Coronary artery (tissue), 2 donors: ENCODE results near the gene MEIS2.

Experiments
- DNase-seq: peaks from one replicate; pipeline ENCODE4 v3.0.0-alpha.2; 2017; ENCODE audit warnings: low spot score
- H3K27ac ChIP-seq, 2 donors: fragments of 200-600 bp; sonication (generic); one replicate each; pipeline ENCODE4 v1.5.1; 2016 to 2019
- H3K4me3 ChIP-seq: fragments of 200-600 bp; sonication (generic); 2 replicates; pipeline ENCODE4 v1.5.1; 2016; ENCODE audit warnings: mild to moderate bottlenecking, moderate library complexity
- TF ChIP-seq, protein P1 (sequence below): fragments of 200-600 bp; sonication (generic); IDR thresholded peaks from one replicate; pipeline ENCODE4 v1.5.1; 2019; ENCODE audit warnings: antibody characterized with exemption

The MEIS2 gene

DNA sequence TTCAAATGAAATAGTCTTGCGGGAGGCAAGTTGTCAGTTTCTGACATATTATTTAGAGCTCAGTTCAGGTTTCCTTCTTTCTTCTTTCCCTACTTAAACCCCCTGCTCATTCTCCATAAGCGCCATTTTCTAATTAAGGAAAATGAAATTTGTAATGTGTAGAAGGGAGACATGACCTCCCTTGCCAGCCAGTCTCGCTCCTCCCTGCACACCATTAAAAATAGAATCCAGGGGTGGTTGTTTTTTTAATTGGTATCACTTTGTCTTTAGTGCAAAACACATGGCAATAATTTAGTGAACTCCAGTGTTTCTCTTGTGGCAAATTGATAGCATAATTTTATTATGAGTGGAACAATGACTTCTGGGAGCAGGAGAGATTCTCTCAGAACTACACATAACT is 160.1 kb downstream of the MEIS2 start:
- Histone ChIP-seq H3K4me3 (no peak overlapping the region), H3K27ac (no peak overlapping the region)
- TF ChIP-seq, protein P1, sequence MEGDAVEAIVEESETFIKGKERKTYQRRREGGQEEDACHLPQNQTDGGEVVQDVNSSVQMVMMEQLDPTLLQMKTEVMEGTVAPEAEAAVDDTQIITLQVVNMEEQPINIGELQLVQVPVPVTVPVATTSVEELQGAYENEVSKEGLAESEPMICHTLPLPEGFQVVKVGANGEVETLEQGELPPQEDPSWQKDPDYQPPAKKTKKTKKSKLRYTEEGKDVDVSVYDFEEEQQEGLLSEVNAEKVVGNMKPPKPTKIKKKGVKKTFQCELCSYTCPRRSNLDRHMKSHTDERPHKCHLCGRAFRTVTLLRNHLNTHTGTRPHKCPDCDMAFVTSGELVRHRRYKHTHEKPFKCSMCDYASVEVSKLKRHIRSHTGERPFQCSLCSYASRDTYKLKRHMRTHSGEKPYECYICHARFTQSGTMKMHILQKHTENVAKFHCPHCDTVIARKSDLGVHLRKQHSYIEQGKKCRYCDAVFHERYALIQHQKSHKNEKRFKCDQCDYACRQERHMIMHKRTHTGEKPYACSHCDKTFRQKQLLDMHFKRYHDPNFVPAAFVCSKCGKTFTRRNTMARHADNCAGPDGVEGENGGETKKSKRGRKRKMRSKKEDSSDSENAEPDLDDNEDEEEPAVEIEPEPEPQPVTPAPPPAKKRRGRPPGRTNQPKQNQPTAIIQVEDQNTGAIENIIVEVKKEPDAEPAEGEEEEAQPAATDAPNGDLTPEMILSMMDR: no peak
- no peak for DNase-seq

DNA sequence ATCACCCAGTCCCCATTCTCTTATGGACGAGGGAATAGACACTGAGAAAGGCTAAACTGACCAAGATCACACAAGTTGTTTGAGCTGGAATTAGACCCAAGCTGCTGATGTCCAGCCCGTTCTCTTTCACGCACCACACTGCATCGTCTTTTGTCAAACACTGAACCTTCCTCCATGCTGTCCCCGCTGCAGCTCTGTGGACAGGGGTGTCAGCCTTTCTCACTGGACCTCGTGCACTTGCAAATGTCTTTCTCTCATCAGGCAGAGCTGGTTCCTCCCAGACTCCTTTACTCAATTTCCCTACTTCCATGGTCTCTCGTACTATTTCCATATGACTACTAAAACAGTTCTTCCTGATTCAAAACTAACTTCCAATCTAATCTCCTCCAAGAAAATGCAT is 161.6 kb downstream of the MEIS2 start:
- no peak for DNase-seq
- TF ChIP-seq, protein P1: no peak
- Histone ChIP-seq H3K27ac (no peak overlapping the region), H3K4me3 (no peak overlapping the region)

DNA sequence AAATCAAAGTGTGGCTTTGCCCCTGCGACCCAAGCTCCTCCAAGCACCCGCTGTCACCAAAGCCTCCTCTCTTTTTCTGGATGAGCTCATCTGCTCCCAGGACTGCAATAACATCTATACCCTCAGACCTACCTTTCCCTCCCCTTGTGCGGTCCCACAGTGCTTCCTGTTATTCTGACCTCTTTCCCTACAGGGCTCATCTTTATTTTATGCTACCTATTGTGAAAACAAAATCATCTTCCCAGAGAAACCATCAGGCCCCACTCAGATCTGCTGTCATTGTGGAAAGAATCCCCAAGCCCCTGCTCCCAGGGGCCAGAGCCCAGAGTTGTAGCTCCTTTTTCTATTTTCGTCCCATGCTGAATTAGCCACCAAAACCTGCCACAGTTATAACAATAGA is 162.2 kb downstream of the MEIS2 start:
- no peak overlapping the region for H3K4me3 ChIP-seq
- TF ChIP-seq, protein P1: no peak
- H3K27ac ChIP-seq: no peak overlapping the region
- DNase-seq: no peak

DNA sequence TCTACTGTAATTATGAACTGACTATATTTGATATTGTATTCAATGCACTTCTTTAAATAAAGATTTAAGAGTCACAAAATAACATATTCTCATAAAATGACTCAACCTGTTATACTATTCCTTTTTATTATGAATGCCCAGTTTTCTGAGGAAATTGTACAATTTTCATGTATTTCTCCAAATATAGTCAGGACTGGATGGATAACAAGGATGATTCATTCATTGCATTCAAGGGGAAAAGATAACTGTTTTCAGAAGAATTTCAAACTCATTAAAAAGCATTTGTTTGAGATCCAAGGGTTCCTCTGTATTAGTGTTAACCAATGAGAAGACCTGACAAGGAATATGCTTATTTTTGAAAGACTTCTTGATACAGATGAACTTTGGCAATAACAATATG is 163.7 kb downstream of the MEIS2 start:
- Histone ChIP-seq H3K27ac (peak overlapping the region in 1 of 2 donors; percentile 19), H3K4me3 (no peak overlapping the region)
- DNase-seq: no peak
- TF ChIP-seq, protein P1: no peak

DNA sequence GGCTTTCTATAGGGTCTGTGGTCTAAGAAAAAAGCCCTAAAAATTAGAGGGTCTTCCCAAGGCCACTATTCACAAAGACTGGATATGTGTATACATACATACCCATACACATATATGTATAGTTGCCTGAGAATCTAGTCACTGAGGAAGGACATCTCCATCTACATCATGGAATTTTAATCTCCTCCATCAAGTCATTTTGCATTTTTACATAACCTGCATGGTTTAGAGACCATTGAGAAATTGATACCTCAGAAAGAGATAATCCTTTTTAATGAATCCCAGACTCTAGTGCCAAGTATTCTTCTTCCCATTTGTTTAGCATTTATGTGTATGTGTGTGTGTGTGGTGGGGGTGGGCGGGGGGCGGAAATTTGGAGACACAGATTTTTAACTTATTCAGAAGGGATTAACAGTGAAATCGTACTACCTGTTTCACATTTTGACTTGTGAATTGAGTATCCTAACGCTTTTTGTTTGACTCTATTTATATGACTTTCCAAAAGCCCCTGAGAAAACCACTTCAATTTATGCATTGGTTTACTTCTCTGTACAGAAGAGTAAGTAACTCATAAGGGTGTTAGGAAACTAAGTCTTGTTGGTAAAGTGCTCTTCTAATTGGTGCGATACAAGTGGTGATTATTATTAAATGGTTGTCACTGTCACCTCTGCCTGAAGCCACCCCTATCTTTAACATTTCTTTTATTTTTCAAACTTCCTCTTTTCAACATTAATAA is 166.9 kb downstream of the MEIS2 start:
- no peak overlapping the region for H3K4me3 ChIP-seq
- no peak for DNase-seq
- H3K27ac ChIP-seq: no peak overlapping the region
- TF ChIP-seq, protein P1: no peak

DNA sequence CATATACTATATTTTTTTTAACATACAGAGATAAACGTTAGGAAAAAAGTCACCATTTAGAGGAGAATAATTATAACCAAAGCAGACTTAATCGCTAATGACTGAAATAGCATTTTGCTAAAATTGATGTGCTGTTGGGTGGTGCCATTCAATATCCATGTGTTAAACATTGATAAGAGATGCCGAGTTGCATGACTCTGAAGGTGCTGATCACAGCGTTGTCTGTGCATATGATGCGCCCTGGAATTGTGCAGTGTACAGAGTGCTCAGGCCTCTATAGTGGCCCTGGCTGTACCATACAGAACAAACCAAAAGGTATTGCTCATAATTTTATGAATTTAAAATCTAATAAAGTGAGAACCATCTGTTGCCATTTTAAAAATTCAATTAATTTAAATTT is 168.3 kb downstream of the MEIS2 start:
- Histone ChIP-seq H3K27ac (no peak overlapping the region), H3K4me3 (no peak overlapping the region)
- TF ChIP-seq, protein P1: no peak
- no peak for DNase-seq

DNA sequence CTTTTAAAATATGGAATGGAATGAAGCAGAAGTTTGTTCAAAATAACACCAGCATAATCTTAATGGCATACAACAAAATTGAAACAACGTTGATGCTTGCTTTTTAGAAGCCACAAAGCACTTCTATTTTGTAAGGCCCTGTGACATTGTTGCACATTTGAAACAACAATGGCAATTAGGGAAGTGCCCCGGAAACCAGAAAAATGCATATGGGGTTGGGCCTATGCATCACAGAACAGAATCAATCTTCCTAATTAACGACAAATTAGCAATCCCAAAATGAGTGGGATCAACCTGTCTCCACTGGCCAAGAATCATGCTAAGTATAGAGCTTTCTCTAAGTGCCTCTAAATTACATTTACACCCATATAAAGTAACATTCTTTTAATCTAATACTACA is 168.9 kb downstream of the MEIS2 start:
- Histone ChIP-seq H3K4me3 (no peak overlapping the region), H3K27ac (no peak overlapping the region)
- TF ChIP-seq, protein P1: no peak
- DNase-seq: no peak
